ENCODE measurements around the gene UACA.

- TF ChIP-seq CTCF (conservative IDR thresholded peaks at IDR 0.05): no peak
- no peak for TF ChIP-seq EZH2 (IDR thresholded peaks at IDR 0.05; ENCODE audit: low read depth)
Observed at GRCh38 chr15:70763120-70763949, at the start of gene UACA.

All from PC-9 (cell line).